Measurements from ENCODE around the gene RNH1.
"Not testable (repeated sequence)": the region's sequence is repeated elsewhere in the genome, so short reads cannot be mapped to it uniquely, and the experiment has no call there.

The RNH1 gene

DNA sequence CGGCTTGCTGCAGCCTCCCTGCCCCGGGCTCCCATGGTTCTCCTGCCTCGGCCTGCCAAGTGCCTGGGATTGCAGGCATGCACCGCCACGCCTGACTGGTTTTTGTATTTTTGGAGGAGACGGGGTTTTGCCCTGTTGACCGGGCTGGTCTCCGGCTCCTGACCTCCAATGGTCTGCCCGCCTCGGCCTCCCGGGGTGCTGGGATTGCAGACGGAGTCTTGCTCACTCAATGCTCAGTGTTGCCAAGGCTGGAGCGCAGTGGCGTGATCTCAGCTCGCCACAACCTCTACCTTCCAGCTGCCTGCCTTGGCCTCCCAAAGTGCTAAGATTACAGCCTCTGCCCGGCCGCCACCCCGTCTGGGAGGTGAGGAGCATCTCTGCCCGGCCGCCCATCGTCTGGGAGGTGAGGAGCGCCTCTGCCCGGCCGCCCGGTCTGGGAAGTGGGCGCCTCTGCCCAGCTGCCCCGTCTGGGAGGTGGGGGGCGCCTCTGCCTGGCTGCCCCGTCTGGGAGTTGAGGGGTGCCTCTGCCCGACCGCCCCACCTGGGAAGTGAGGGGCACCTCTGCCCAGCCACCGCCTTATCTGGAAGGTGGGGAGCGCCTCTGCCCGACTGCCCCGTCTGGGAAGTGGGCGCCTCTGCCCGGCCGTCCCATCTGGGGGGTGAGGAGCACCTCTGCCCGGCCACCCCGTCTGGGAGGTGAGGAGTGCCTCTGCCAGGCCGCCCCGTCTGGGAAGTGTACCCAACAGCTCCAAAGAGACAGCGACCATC lies 10.1 kb upstream of the RNH1 start:
- not testable (repeated sequence) for DNase-seq

- no peak for DNase-seq
Observed at GRCh38 chr11:516400-516799, 9.4 kb upstream of the RNH1 start.

GRCh38 chr11:515131-515530 lies 8.1 kb upstream of the RNH1 start:
- no peak for DNase-seq

DNA sequence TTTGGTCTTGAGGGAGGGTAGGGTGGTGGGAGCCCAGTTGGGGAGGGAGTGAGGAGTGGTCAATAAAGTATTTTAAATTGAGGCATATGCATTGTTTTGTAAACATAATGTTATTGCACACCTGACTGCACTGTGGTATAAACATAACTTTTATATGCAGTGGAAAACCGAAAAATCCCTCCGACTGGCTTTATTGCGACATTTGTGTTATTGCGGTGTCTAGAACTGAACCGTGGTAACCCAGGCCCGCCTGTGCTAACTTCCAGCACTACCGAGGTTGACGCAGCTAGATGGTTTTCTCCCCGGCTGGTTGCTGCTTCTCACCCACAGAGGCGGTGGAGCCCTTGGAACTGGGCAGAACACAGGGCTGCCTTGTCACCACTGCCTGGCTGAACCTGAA lies 7.6 kb upstream of the RNH1 start:
- DNase-seq: no peak

DNA sequence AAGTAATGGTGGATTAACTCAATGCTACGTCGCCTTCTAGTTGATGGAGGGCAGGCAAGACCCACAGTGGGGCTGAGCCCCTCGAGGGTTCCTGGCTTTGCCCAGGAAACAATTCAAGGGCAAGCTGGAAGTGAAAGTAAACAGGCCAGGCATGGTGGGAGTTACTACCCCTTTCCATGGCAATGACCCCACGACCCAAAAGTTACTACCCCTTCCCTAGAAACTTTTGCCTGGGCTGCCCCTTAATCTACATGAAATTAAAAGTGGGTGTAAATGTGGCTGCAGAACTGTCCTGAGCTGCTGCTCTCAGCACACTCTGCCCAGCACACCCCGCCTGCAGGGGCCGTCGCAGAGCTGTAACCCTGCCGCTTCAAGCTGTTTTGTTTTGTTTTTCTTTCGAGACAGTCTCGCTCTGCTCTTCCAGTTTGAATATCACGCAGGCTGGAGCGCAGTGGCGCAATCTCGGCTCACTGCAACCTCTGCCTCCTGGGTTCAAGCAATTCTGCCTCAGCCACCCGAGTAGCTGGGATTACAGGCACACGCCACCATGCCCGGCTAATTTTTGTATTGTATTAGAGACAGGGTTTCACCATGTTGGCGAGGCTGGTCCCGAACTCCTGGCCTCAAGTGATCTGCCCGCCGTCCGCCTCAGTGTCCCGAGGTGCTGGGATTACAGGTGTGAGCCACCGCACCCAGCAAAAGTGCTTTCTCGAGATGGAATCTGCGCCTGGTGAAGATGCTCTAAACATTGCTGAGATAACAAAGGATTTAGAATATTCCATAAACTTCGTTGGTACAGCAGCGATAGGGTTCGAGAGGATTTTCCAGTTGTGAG lies 5.9 kb upstream of the RNH1 start:
- DNase-seq: no peak

DNA sequence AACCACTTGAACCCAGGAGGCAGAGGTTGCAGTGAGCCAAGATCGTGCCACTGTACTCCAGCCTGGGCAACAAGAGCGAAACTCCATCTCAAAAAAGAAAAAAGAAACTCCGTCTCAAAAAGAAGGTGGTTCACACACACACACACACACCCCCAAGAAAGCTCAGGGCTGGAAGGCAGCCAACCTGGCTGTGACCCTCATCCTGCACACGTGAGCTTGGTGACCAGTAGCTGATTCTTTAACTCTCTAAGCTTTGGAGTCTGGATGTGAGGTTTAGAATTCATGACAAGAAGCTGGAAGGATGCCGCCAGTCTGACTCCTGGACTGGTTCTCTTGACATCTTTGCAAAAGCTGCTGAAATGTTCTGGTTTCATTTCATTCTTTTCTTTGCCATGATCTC lies 1.9 kb upstream of the RNH1 start:
- no peak for DNase-seq

- no peak for DNase-seq
Observed at GRCh38 chr11:507727-508515, 879 bp upstream of the RNH1 start.

DNA sequence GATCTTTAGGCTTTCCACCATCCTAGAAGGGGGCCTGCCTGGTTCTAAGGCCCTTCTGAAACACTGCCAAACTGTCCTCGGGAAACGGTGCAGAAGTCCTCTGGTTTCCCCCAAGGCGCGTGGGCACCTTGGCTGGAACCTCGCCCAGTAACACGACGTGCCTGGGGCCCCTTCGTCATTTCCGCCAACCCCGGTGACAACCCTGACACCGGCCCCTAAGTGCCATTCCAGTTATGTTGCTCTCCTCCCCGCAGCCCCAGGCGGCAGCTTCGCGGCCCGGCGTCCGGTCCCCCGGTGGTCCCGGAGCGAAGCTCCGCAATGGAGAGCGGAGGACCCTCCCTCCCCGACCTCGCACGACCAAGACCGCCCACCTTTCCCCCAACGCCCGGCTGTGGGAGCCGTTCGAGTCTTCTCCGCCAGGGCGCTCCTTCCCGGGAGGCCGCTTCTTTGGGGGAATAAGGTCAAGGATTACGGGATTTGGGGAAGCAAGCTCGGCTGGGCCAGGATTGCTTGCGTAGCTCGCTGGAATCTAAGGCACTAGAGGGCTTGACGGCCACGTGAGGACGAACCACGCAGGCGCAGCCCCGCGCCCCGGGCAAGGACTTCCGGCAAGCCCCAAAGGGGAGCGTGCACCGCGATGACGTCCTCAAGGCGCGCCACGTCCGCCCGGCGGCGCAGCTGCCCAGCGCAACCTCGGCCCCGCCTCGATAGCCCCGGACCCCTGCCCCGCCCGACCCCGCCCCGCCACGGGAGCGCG lies 626 bp downstream of the RNH1 start:
- peak; percentile 96 for DNase-seq

DNA sequence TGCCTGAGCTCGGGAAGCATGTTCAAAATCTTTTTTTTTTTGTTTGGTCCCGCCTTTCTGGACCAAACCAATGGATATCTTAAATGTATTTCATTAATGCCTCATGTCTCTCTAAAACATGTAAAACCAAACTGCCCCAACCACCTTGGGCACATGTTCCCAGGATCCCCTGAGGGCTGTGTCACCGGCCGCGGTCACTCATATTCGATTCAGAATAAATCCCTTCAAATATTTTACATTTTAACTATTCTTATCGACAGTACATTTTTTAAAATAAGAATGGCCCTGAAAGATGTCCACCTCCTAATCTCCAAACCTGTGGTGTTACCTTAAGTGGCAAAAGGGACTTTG lies 2.1 kb downstream of the RNH1 start:
- DNase-seq: no peak

GRCh38 chr11:504053-504993 lies 2.7 kb downstream of the RNH1 start:
- DNase-seq: peak; percentile 90

- DNase-seq: peak; percentile 93
Observed at GRCh38 chr11:503179-503981, 3.7 kb downstream of the RNH1 start.

DNA sequence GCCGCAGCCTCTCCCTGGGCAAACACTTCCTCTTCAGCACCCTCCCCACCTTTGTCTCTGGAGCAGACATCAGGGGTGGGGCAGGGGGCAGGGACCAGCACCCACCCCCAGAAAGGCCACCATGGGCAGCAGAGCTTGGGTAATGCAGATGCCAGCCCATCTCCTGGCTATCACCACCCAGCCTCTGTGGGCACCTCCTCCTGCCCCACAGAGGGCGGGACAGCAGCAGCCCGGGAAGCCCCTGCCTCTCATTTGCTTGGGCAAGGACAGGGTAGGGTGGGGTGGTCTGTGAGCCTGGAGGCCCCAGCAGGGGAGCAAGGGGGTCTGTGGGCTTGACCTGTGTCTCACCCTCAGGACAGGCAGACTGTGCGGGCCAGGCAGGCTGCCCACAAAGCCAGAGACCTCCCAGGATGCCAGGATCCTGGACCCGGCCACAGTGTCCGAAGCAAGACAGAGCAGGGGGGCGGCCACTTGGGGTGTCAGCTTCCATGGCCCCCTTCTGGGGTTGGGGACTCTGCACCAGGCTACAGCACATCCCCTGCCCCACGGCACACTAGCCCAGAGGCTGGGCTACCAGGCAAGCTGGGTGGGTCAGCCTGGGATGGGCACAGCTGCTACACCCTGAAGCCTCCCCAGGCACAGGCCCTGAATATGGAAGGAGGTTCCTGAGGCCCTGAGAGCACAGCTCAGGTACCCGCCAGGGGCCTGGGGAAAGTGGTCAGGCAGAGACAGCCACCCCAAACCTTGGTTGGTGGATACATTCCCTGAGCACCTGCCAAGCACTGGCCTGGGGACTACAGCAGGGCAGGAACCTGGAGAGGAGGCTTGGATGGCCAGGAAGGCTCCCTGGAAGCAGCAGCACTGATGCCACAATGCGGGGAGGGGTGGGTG lies 4.5 kb downstream of the RNH1 start:
- DNase-seq: no peak

DNA sequence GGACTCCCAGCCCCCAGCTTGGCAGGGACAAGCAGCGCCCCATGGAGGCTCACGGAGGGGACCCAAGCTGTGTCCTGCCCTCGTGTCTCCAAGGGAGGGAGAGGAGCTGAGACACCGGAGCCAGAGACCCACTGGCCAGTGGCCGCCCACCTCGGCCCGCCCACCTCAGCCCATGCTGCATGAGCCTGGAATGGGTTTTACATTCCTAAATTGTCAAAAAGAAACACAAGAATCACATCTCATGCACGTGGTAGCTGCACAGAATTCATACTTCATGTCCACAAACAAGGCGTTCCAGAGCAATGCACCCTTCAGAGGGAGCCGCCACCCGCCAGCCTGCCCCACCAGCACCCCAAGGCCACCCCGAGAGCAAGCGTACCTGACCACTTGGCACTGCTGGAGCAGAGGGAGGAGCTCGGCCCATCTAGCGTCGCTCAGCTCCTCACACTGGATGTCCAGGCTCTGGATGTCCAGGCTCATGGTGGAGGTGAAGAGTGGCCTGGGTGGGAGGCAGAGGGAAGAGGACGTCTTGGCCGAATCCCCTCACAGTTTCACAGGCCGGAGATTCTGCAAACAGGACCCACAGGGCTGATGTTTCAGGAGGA lies 5.3 kb downstream of the RNH1 start:
- no peak for DNase-seq

DNA sequence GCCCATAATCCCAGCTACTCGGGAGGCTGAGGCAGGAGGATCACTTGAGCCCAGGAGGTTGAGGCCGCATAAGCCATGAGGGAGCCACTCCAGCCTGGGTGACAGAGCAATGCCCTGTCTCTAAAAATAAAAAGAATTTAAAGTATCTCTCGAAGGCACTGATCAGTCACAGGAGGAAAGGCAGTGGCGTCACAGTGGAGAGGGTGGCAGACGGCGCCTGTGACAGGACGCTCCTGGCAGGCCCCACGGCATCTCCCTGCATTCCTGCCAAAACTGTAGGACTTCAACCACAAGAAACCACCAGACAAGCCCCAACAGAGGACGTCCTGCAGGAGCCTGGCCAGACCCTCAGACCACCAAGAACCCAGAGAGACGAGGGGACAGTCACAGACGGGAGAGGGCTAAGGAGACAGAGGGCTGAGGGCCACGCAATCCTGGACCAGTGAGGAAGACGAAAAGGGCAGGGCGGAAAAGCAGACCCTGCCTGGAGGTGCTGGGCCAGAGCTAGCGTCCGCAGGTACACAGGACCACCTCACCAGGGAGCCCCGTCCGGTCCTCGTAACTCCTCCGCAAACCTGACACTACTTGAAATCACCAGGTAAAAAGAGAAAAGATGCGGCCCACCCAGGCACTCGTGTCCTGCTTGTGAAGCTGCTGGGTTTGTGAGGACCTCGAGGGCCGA lies 5.9 kb downstream of the RNH1 start:
- DNase-seq: no peak

DNA sequence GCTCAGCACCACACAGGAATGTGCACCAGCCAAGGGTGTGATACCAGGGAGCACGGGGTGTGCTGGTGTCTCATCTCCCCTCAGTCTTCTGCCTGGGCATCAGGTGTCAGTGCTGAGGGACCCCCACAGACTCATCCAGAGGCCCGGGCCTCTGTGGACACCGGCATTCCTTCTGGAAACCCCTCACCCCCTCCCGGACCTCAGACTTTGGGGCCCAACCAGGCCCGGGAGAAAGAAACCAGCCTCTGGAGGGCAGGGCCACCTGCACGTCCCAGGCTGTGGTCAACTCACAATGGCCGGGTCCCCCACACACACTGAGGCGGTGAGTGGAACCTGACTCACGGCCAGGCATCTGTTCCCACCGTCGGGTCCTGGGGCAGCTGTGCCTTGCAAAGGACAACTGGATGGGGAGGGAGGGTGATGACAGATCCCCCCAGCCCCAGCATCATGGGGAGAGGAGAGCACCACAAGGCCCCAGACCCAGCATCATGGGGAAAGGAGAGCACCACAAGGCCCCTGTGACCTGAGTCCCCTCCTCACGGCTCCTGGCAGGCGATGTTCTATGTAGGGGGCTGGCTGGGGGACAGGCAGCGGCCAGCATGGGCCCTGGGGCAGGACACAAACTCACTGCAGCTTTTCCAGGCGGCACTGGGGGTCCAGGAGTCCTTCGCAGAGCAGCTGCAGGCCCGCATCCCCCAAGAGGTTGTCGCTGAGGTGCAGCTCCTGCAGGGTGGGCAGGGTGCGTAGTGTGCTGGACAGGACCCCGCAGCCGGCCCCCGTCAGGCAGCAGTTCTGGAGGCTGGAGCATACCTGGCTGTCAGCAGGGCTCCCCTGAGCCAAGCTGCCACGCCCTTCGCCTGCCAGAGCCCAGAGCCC lies 7.6 kb downstream of the RNH1 start:
- no peak for DNase-seq

DNA sequence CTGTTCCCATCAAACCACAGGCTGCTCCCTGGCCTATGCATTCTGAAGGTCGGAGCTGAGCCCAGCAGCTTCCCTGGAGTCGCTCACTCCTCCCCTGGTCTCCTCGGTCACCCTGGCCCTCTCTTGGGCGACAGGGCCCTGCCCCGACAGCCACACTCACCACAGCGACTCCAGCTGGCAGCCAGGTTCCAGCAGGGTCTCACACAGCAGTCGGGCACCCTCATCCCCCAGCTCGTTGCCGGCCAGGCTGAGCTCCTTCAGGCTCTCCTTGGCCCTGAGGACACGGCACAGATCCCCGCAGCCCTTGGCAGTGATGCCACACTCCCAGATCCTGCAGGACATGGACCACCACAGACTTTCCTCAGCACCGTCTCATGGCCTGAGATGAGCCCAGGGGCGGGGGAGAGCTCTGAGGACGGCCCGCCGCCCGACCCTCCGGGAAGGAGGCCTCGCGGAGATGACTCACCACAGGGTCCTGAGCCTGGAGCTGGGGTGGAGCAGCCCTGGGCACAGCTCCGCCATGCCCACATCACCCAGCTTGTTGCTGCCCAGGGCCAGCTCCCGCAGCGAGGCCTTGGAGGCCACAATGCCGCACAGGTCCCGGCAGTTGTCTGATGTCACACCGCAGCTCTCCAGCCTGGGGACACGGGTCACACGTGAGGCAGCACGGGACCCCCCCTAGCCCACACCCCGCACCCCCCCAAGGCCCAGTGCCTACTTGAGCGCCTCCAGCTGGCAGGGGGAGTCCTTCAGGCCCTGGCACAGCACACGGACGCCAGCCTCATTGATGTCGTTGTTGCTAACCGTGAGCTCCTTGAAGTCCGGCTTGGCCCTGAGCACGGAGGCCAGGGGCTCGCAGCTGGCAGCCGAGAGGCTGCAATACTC lies 8.5 kb downstream of the RNH1 start:
- no peak for DNase-seq

Data from NCI-H226 (cell line).